ENCODE measurements around the gene ZNRF4.

DNA sequence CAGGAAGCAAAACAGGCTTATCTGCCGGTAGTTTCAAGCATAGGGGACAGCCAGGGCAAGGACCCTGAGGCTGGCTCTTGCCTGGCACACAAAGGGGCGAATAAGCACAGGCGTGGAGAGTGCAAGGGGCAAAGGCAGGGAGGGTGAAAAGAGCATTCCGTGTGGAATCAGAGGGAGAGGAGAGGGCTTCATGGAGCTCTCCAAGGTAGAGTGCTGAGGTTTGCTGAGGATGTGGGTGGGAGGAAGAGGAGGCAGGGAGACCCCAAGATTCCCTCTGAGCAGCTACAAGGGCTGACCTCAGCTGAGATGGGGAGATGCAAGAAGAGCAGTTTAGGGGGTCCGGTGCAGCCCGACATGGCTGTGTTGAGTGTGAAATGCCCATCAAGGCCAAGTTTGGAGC lies 36.5 kb upstream of the ZNRF4 start:
- TF ChIP-seq, protein P1, sequence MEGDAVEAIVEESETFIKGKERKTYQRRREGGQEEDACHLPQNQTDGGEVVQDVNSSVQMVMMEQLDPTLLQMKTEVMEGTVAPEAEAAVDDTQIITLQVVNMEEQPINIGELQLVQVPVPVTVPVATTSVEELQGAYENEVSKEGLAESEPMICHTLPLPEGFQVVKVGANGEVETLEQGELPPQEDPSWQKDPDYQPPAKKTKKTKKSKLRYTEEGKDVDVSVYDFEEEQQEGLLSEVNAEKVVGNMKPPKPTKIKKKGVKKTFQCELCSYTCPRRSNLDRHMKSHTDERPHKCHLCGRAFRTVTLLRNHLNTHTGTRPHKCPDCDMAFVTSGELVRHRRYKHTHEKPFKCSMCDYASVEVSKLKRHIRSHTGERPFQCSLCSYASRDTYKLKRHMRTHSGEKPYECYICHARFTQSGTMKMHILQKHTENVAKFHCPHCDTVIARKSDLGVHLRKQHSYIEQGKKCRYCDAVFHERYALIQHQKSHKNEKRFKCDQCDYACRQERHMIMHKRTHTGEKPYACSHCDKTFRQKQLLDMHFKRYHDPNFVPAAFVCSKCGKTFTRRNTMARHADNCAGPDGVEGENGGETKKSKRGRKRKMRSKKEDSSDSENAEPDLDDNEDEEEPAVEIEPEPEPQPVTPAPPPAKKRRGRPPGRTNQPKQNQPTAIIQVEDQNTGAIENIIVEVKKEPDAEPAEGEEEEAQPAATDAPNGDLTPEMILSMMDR (IDR thresholded peaks at IDR 0.05; ENCODE audit: low read length) = no peak
- TF ChIP-seq EZH2phosphoT487 (IDR thresholded peaks at IDR 0.05; ENCODE audit: low read length) (no peak), EZH2 (optimal IDR thresholded peaks at IDR 0.05; ENCODE audit: low read depth, low read length) (no peak)

Measured in MM.1S (cell line).